OCI-LY7 (cell line): ENCODE results near the gene CLK4. TPM values are rescaled to one million over a fixed set of nuclear protein-coding genes. Genes with fewer than 3 reads are reported as not detected.

Source experiments
- BruUV-seq: library from RNA; stranded (reverse); fragments of 400-500 nt; replicated peaks from 2 replicates; lab custom pipeline; 2021; lab: Mats Ljungman, UMichigan
- CTCF ChIA-PET: fragments of 300-600 bp; sonication (Branson Sonifier 250); formaldehyde crosslinking; loops from one replicate; lab custom pipeline; 2022; ENCODE audit warnings: antibody characterized with exemption; ENCODE audit not compliant: unreplicated experiment; lab: Charles Lee
- POLR2A ChIA-PET: fragments of 300-600 bp; sonication (Branson Sonifier 250); formaldehyde crosslinking; loops from one replicate; lab custom pipeline; 2022; ENCODE audit warnings: antibody characterized with exemption; lab: Charles Lee
- DNase-seq: peaks from one replicate; pipeline ENCODE4 v3.0.0-alpha.2; 2015; ENCODE audit warnings: low spot score
- H2AFZ ChIP-seq: fragments of 200-600 bp; sonication (generic), shearing (Covaris generic); 2 replicates; pipeline ENCODE4 v1.6.1; 2014; ENCODE audit warnings: mild to moderate bottlenecking, antibody characterized with exemption, low read length, moderate library complexity
- H3K27ac ChIP-seq: fragments of 200-600 bp; sonication (generic); 2 replicates; pipeline ENCODE4 v1.5.1; 2014; ENCODE audit warnings: mixed run types, low read depth, mild to moderate bottlenecking, moderate library complexity, low read length, inconsistent platforms; ENCODE audit not compliant: poor library complexity, severe bottlenecking
- H3K36me3 ChIP-seq: fragments of 200-600 bp; sonication (generic); 2 replicates; pipeline ENCODE4 v1.6.1; 2014; ENCODE audit warnings: mild to moderate bottlenecking, antibody characterized with exemption, low read length, moderate library complexity, mixed read lengths; ENCODE audit not compliant: insufficient read depth
- H3K4me1 ChIP-seq: fragments of 200-600 bp; sonication (generic); 2 replicates; pipeline ENCODE4 v1.5.1; 2014; ENCODE audit warnings: mild to moderate bottlenecking, low read length; ENCODE audit not compliant: insufficient read depth, poor library complexity, severe bottlenecking
- H3K4me2 ChIP-seq: fragments of 200-600 bp; sonication (generic); 2 replicates; pipeline ENCODE4 v1.6.1; 2014; ENCODE audit warnings: mild to moderate bottlenecking, low read length
- H3K4me3 ChIP-seq: fragments of 200-600 bp; sonication (generic); 2 replicates; pipeline ENCODE4 v1.5.1; 2014; ENCODE audit warnings: mild to moderate bottlenecking, low read depth, low read length; ENCODE audit not compliant: poor library complexity, severe bottlenecking
- H3K79me2 ChIP-seq: fragments of 200-600 bp; sonication (generic); 2 replicates; pipeline ENCODE4 v1.6.1; 2016; ENCODE audit warnings: low read depth, mild to moderate bottlenecking, low read length, moderate library complexity, mixed read lengths; ENCODE audit not compliant: insufficient read depth
- H3K9me2 ChIP-seq: fragments of 200-600 bp; sonication (generic); 2 replicates; pipeline ENCODE4 v1.6.1; 2016; ENCODE audit warnings: mild to moderate bottlenecking, low read length, mixed read lengths; ENCODE audit not compliant: insufficient read depth
- H3K9me3 ChIP-seq: fragments of 200-600 bp; sonication (generic); 2 replicates; pipeline ENCODE4 v1.6.1; 2014; ENCODE audit warnings: mild to moderate bottlenecking, mixed run types, low read length, mixed read lengths
- H4K20me1 ChIP-seq: fragments of 200-600 bp; sonication (generic); 2 replicates; pipeline ENCODE4 v1.6.1; 2014; ENCODE audit warnings: mild to moderate bottlenecking, antibody characterized with exemption, low read length, moderate library complexity, mixed read lengths; ENCODE audit not compliant: insufficient read depth
- EZH2phosphoT487 ChIP-seq: fragments of 200-600 bp; sonication (generic); IDR thresholded peaks from 2 replicates; pipeline ENCODE4 v1.6.1; 2018; ENCODE audit warnings: low read depth, borderline replicate concordance, mild to moderate bottlenecking, mixed run types, antibody characterized with exemption, low read length, moderate library complexity, mixed read lengths
- intact Hi-C: fragments of 100-400 bp; cut with micrococcal nuclease; formaldehyde crosslinking; loops from one replicate; pipeline ENCODE4 v1.10.0; 2022; ENCODE audit not compliant: unreplicated experiment
- total RNA-seq, 2 experiments: library from RNA; depleted of rRNA in 1 of 2; stranded (reverse); fragments of >200 nt in 1 of 2; shearing (Covaris generic) in 1 of 2; gene quantifications; 2 replicates each; pipeline ENCODE4 v1.2.3, GENCODE V29; 2014 to 2022
- TF ChIP-seq, protein P1 (sequence below): fragments of 200-600 bp; sonication (generic); conservative IDR thresholded peaks from 2 replicates; pipeline ENCODE4 v1.5.1; 2014; ENCODE audit warnings: mild to moderate bottlenecking, antibody characterized with exemption, low read length, moderate library complexity, mixed read lengths

The CLK4 gene
- total RNA-seq, 2 experiments from 2014 or later: 32.6 to 37.4 TPM

DNA sequence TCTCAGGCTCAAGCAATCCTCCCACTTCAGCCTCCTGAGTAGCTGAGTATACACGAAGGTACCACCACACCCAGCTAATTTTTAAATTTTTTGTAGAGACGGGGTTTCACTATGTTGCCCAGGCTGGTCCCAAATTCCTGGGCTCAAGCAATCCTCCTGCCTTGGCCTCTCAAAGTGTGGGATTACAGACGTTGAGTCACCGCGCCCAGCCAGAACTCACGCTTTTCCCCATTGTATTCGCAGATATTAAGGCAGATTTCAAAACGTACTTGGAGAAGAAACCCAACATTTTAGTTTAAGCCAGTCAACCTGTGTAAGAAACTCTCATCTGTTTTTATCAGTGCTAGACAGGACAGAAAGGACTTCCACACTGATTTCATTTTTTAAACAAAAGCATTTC is 63.2 kb downstream of the CLK4 start:
- Histone ChIP-seq H3K79me2 (no peaks in the 10 kb centered on the region), H3K4me3 (no peak overlapping the region), H3K4me2 (no peak overlapping the region), H3K9me3 (no peaks in the 10 kb centered on the region), H3K9me2 (no peaks in the 10 kb centered on the region), H2AFZ (no peak overlapping the region), H3K4me1 (no peaks in the 10 kb centered on the region), H3K36me3 (no peaks in the 10 kb centered on the region), H3K27ac (no peak overlapping the region), H4K20me1 (no peaks in the 10 kb centered on the region)
- TF ChIP-seq, protein P1, sequence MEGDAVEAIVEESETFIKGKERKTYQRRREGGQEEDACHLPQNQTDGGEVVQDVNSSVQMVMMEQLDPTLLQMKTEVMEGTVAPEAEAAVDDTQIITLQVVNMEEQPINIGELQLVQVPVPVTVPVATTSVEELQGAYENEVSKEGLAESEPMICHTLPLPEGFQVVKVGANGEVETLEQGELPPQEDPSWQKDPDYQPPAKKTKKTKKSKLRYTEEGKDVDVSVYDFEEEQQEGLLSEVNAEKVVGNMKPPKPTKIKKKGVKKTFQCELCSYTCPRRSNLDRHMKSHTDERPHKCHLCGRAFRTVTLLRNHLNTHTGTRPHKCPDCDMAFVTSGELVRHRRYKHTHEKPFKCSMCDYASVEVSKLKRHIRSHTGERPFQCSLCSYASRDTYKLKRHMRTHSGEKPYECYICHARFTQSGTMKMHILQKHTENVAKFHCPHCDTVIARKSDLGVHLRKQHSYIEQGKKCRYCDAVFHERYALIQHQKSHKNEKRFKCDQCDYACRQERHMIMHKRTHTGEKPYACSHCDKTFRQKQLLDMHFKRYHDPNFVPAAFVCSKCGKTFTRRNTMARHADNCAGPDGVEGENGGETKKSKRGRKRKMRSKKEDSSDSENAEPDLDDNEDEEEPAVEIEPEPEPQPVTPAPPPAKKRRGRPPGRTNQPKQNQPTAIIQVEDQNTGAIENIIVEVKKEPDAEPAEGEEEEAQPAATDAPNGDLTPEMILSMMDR: no peak
- no peak for TF ChIP-seq EZH2phosphoT487
- no peak for DNase-seq
- intact Hi-C loops: no loop called here
- BruUV-seq: no TSS peak
- POLR2A ChIA-PET: interaction anchor here (0.6 to 0.7 kb wide), 2 partner anchors 102 to 374 kb away, joined by 4 to 6 read pairs; no protein-coding TSS in a partner anchor
- CTCF ChIA-PET: no interaction called here

DNA sequence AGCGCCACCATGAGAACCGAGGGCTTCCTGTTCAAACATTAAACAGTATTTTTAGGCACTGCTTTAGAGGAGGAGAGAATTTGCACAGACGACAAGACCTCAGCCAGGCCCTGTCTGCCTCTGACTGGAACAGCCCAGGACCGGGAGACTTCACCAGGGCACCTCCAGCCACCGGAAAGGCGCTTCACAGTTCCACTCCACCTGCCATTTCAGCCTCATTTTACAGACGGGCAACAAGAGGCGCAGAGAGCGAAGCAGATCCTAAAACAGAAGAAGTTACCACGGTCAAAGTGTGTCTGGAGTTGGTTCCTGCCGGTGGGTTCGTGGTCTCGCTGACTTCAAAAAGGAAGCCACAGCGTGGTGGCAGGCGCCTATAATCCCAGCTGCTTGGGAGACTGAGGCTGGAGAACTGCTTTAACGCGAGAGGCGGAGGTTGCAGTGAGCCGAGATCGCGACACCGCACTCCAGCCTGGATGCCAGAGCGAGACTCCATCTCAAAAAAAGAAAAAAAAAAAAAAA is 65.0 kb downstream of the CLK4 start:
- POLR2A ChIA-PET: interaction anchor here (0.6 kb wide), 1 partner anchor 55 kb away, joined by 3 read pairs; no protein-coding TSS in a partner anchor
- intact Hi-C loops: no loop called here
- no peak for DNase-seq
- H3K9me3 ChIP-seq: no peaks in the 10 kb centered on the region
- H3K27ac ChIP-seq: no peak overlapping the region
- no peak overlapping the region for H2AFZ ChIP-seq
- H3K9me2 ChIP-seq: no peaks in the 10 kb centered on the region
- no peak overlapping the region for H3K4me3 ChIP-seq
- no peaks in the 10 kb centered on the region for H3K36me3 ChIP-seq
- no peaks in the 10 kb centered on the region for H3K79me2 ChIP-seq
- H3K4me2 ChIP-seq: no peak overlapping the region
- no TSS peak for BruUV-seq
- H4K20me1 ChIP-seq: no peaks in the 10 kb centered on the region
- CTCF ChIA-PET: no interaction called here
- H3K4me1 ChIP-seq: no peaks in the 10 kb centered on the region
- no peak for TF ChIP-seq EZH2phosphoT487
- TF ChIP-seq, protein P1: no peak

DNA sequence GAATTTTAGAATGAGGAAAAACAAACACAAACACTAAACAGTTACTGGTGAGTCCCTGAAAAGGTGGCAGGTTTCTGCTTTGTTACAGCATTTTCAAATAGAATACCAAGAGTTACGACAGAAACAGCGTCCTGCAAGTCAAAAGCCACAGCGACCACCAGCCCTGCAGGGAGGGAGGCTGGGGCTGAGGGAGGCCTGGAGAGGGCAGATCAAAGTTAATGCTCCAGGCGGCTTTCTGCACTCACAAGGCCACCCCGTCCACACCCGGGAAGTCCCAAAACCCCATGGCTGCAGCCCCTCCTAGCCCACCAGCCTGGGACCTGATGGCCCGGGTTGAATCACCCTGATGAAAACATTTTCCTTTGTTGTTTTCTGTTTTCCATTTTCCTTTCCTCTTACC is 65.9 kb downstream of the CLK4 start:
- no peaks in the 10 kb centered on the region for H3K9me2 ChIP-seq
- H3K9me3 ChIP-seq: no peaks in the 10 kb centered on the region
- H3K27ac ChIP-seq: no peak overlapping the region
- H3K4me2 ChIP-seq: no peak overlapping the region
- no peak for DNase-seq
- ChIA-PET CTCF (no interaction called here), POLR2A (no interaction called here)
- no peaks in the 10 kb centered on the region for H3K36me3 ChIP-seq
- H2AFZ ChIP-seq: no peak overlapping the region
- no peaks in the 10 kb centered on the region for H4K20me1 ChIP-seq
- intact Hi-C loops: no loop called here
- no peak overlapping the region for H3K4me3 ChIP-seq
- H3K79me2 ChIP-seq: no peaks in the 10 kb centered on the region
- BruUV-seq: no TSS peak
- no peaks in the 10 kb centered on the region for H3K4me1 ChIP-seq
- TF ChIP-seq EZH2phosphoT487: no peak
- TF ChIP-seq, protein P1: no peak
